BE2C (cell line): Measurements from ENCODE around the gene GFI1.

Experiments
- DNase-seq: peaks from one replicate; pipeline ENCODE4 v3.0.0-alpha.2; 2020
- H3K27me3 ChIP-seq: fragments of 250-450 bp; sonication (Bioruptor Pico); 2 replicates; pipeline ENCODE4 v1.5.1; 2020; ENCODE audit warnings: mild to moderate bottlenecking
- H3K36me3 ChIP-seq: fragments of 250-450 bp; sonication (Bioruptor Pico); 2 replicates; pipeline ENCODE4 v1.5.1; 2020; ENCODE audit warnings: mild to moderate bottlenecking
- H3K4me1 ChIP-seq: fragments of 250-450 bp; sonication (Bioruptor Pico); 2 replicates; pipeline ENCODE4 v1.5.1; 2020
- H3K4me3 ChIP-seq: 2 replicates; pipeline ENCODE4 v1.5.1; 2011; ENCODE audit warnings: low read depth, low read length
- H3K9me3 ChIP-seq: fragments of 250-450 bp; sonication (Bioruptor Pico); 2 replicates; pipeline ENCODE4 v1.5.1; 2020
- TF ChIP-seq, protein P1 (sequence below): IDR thresholded peaks from 2 replicates; pipeline ENCODE4 v1.5.1; 2012; ENCODE audit warnings: mild to moderate bottlenecking, low read depth, low read length

GFI1 gene

DNA sequence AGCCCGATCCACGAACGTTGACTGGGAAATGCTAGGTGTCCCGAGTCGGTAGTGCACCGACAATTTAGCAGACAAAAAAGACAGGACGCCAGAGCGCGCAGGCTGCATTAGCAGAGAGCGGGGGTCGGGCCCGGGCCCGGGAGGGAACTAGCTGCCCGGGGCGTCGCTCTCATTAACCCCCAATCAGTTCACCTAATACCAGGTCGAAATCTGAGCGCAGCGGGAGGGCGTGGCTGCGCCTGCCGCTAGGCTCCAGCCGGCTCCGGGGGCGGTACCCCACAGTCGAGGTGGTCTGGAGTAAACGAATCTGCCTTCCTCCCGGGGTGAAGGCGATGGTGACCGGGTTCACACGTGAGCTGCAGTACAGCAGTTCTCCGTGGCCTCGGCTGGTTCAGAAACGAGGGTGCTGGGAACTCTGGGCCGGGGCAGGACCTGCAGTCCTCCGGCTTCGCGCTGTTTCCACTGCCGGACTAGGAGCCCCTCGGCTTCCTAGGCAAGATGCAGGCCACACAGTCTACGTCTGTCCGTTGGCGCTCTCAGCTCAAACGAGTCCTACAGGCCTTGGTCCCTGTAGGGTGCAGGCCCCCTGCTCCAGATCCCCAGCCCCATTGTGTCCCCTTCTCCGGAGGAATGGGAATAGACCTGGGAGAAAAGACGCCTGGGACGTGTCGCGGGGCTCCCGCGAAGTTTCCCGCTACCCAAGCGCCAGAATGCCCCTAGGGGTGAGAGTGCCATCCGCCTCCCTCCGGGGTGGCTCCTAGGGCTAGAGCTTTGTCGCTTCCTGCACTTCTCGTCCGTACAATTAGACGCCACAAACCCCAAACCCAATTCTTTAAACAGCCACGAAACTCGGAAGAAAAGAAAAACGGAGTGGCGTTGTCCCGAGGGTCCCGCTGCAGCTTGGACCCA is 2.0 kb downstream of the GFI1 start:
- Histone ChIP-seq H3K27me3 (peaks cover 94% of the 10 kb centered on the region), H3K4me3 (peak overlapping the region; percentile 36), H3K9me3 (no peaks in the 10 kb centered on the region), H3K36me3 (no peaks in the 10 kb centered on the region), H3K4me1 (no peaks in the 10 kb centered on the region)
- TF ChIP-seq, protein P1, sequence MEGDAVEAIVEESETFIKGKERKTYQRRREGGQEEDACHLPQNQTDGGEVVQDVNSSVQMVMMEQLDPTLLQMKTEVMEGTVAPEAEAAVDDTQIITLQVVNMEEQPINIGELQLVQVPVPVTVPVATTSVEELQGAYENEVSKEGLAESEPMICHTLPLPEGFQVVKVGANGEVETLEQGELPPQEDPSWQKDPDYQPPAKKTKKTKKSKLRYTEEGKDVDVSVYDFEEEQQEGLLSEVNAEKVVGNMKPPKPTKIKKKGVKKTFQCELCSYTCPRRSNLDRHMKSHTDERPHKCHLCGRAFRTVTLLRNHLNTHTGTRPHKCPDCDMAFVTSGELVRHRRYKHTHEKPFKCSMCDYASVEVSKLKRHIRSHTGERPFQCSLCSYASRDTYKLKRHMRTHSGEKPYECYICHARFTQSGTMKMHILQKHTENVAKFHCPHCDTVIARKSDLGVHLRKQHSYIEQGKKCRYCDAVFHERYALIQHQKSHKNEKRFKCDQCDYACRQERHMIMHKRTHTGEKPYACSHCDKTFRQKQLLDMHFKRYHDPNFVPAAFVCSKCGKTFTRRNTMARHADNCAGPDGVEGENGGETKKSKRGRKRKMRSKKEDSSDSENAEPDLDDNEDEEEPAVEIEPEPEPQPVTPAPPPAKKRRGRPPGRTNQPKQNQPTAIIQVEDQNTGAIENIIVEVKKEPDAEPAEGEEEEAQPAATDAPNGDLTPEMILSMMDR, result no peak
- DNase-seq, result peak; percentile 8

DNA sequence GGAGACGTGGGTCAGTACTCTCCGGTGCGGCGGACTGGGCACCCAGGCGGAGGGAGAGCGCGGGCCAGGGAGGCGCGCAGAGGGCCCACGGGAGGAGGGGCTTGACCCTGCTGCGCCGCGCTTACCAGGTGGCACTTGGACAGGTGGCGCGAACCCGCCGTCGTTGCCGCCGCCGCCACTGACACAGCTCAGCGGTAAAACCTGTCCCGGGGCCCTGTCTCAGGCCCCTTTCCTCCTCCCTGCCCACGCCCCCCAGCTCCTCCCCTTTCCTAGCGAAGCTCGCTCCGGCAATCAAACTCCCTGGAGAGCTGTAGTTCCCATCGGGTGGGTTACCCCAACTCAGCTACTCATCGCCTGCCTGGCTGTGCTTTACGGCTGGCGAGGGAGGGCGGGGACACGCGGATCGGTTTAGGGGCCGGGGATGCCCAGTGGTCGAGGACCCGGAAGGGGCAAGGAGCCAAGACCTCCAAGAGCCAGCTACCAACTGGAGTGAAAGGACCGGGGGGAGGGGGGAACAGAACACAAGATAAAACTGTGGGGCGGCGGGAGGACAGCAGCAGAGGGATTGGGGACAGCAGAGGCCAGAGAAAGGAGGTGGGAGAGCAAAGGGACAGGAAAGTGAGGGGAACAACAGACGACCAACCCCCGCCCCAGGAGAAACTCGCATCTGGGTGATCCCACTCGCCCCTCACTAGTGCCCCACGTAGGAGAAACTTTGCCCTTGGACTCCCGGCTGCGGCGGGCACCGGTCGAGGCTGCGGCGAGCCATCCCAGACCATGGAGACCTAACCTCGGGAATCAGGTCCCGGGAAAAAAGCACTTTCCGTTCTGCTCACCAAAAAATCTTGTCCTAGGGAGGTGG is 2.9 kb downstream of the GFI1 start:
- Histone ChIP-seq H3K4me1 (no peaks in the 10 kb centered on the region), H3K4me3 (no peak overlapping the region), H3K36me3 (no peaks in the 10 kb centered on the region), H3K27me3 (peaks cover 95% of the 10 kb centered on the region), H3K9me3 (no peaks in the 10 kb centered on the region)
- DNase-seq, result no peak
- TF ChIP-seq, protein P1, result no peak

DNA sequence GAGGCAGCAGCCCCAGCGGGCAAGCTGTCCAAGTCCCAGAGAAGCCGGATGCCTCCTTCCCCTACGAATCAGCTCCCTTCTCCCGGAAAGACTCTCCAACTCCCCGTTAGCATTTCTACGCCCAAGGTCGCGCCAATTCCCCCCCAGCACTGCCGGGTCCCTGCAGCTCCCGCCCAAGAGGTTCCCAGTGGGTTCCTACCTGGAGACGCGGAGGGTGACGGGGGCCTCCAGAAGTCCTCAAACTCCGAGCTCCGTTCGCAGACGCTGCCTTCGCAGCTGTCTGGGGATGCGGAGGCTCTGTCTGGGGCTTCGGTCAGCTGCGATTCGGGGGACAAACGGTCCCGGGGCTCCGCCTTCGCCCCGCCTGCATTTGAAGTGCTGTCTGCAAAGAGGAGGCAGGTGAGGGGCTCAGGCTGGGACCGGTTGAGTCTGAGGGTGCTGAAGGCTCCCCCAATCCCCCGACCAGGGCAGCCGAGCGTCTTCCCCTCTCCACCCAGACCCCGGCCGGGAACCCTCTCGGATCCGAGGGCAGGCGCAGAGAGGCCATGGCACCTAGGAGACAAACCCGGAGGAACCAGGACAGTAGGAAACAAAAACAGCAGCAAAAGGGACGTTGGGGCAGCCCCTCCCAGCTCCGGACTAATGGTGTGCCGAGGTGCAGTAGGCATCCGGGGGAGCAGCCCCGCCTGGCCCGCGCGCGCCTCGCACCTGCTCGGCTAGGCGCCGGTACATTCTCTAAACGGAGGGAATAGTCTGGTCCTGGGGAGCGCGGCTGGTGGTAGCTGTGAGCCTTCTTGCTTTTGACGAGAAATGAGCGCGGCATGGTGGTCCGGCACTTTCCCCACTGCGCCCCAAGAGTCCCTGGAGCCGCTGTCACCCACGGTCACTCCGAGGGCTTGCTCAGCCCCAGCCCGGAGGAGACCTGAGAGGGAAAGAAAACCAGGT is 3.8 kb downstream of the GFI1 start:
- no peak overlapping the region for H3K4me3 ChIP-seq
- TF ChIP-seq, protein P1, result no peak
- H3K36me3 ChIP-seq, result no peaks in the 10 kb centered on the region
- no peaks in the 10 kb centered on the region for H3K4me1 ChIP-seq
- no peaks in the 10 kb centered on the region for H3K9me3 ChIP-seq
- peaks cover 86% of the 10 kb centered on the region for H3K27me3 ChIP-seq
- DNase-seq, result no peak

DNA sequence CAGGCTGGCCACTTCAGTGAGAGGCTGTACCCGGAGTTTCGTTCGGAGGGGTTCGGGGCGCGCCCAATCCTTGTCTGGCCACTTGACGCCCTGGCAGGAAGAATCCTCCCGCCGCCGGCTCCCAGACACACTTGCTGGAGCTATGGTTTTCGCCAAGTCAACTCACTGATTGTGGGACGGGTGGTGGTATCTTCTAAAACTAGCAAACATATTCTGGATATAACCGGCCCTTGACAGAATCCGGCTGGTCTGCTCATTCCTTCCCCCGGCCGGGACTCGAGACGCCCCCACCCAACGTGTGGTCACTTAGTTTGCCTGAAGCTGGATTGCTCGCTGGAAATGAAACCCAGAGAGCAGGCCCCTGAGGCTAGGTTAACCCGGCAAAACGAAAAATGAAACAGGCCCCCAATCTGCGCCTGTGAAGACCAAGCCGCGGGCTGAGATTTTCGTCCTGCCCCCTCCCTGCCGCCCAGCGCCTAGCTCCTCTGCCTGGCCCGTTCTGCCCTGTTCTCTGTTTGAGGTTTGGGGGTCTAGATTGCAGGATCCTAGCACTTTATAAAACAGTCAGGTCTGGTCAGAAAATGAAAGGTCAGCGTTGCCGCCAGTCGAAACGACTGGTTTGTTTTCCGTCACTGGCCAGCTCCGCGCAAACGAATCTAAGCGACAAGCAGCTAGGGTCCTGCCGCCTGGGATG is 4.6 kb downstream of the GFI1 start:
- Histone ChIP-seq H3K36me3 (no peaks in the 10 kb centered on the region), H3K4me3 (no peak overlapping the region), H3K4me1 (no peaks in the 10 kb centered on the region), H3K27me3 (peaks cover 78% of the 10 kb centered on the region), H3K9me3 (no peaks in the 10 kb centered on the region)
- TF ChIP-seq, protein P1, result no peak
- no peak for DNase-seq

DNA sequence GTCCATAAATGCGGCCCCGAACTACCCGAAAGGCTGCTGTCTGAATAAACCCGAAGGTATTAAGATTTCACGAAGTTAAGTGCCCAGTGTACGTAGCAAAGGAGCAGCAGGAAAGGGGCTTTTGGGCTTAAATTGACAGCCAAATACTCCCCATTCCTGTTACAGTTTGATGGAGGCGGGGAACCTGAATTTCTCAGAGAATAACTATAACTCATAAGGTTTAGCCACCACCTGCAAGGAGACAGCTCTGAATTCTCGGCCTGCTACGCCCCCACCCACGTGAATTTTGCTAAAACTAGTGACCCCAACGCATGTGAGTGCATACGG is 5.2 kb downstream of the GFI1 start:
- TF ChIP-seq, protein P1, result no peak
- Histone ChIP-seq H3K36me3 (no peaks in the 10 kb centered on the region), H3K4me1 (no peaks in the 10 kb centered on the region), H3K27me3 (peaks cover 72% of the 10 kb centered on the region), H3K9me3 (no peaks in the 10 kb centered on the region), H3K4me3 (no peak overlapping the region)
- no peak for DNase-seq
